GM12873 (cell line): ENCODE data around the gene MAML1.

Source experiments
- TF ChIP-seq, protein P1 (sequence below): IDR thresholded peaks from 2 replicates; pipeline ENCODE4 v1.5.1; 2012; ENCODE audit warnings: low read depth, mild to moderate bottlenecking, moderate library complexity, low read length, control low read depth; ENCODE audit not compliant: insufficient read depth; ENCODE audit errors: missing control alignments

The MAML1 gene

GRCh38 chr5:179814090-179814489 lies 81.5 kb downstream of the MAML1 start:
- TF ChIP-seq, protein P1, sequence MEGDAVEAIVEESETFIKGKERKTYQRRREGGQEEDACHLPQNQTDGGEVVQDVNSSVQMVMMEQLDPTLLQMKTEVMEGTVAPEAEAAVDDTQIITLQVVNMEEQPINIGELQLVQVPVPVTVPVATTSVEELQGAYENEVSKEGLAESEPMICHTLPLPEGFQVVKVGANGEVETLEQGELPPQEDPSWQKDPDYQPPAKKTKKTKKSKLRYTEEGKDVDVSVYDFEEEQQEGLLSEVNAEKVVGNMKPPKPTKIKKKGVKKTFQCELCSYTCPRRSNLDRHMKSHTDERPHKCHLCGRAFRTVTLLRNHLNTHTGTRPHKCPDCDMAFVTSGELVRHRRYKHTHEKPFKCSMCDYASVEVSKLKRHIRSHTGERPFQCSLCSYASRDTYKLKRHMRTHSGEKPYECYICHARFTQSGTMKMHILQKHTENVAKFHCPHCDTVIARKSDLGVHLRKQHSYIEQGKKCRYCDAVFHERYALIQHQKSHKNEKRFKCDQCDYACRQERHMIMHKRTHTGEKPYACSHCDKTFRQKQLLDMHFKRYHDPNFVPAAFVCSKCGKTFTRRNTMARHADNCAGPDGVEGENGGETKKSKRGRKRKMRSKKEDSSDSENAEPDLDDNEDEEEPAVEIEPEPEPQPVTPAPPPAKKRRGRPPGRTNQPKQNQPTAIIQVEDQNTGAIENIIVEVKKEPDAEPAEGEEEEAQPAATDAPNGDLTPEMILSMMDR: no peak

DNA sequence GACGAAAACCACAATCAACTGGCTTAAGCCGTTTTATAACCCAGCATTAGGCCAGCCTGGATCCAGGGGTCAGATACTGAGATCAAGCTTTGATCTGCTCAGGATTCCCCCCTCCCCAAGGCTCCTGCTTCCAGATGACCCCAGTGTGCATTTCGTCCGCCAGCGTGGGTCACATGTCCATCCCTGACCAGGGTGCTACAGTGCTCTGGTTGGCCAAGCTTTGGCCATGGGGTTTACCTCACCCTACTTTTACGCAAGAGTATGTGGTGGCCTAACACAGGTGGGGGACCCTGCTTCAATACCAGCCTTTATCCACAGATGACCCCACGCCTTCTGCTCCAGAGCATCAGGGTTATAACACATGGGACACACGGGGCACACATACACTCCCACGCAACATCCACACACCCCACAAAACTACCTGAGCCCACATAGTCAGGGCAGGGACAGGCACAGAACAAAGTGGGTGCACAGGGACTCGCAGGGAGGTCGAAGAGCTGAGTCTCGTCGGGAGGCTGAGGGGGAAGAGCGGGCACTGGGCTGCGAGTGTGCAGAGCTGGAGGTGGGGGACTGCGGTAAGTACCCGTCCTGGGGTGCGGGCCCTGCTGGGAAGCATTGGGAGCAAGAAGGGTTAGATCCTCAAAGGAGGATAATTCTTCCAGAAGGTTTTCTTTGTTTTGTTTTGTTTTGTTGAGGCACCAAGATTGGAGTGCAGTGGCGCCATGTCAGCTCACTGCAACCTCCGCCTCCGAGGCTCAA lies 83.0 kb downstream of the MAML1 start:
- TF ChIP-seq, protein P1: no peak

- TF ChIP-seq, protein P1: no peak
These were observed 83.8 kb downstream of the MAML1 start for GRCh38 chr5:179816401-179816795.

DNA sequence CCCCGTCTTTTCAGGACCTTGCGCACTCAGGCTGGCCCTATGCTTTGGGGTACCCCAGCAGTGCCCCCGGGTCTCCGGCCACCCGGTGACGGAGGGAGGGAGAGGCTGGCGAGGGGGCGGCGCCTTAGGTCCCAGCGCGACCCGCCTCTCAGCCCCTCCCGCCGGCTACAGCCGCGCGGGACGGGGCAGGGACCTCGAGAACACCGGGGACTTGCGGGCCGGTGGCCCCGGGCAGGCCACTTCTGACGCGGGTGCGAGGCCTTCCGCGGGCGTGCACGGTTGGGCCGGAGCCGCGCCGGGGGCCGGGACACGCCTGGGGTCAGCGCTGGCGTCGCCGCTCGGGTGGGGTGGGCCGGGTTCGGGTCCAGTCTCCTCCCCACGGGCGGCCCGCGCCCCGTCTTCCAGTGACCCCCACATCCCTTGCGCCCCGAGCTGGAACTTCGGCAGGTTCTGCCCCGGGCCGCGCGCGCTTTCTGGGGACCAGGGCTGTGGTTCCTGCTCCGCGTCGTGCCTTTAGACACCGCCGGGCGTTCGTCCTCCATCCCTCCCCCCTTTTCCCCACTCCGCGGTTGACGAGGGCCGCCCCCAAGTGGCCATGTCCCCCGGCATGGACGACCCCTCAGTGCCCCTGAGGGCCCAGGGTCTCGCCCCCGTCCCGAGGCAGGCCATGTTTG lies 84.3 kb downstream of the MAML1 start:
- TF ChIP-seq, protein P1: no peak

DNA sequence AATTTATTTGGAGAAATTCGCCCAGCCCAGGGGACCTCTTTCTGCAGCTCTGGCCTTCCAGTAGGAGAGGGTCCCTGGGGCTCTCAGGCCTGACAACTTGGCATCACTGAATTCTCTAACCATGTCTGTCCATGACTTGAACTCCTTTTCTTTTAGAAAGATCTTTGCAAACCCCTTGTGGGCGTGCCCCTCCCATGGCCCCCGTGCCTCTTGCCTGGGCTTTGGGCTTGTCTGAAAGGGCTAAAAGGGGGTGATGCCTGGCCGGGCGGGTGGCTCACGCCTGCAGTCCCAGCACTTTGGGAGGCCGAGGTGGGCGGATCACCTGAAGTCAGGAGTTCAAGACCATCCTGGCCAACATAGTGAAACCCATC lies 84.8 kb downstream of the MAML1 start:
- TF ChIP-seq, protein P1: no peak

- TF ChIP-seq, protein P1: no peak
These were observed 85.5 kb downstream of the MAML1 start for GRCh38 chr5:179817890-179818745.
